ENCODE data around the gene BTBD9. TPM values are rescaled to one million over a fixed set of nuclear protein-coding genes. Genes with fewer than 3 reads are reported as not detected.
A peak's percentile ranks its signal among the peaks of the same experiment; 100 is the strongest.

BTBD9 gene
- total and polyA plus RNA-seq, 2 of the 13 experiments (the other 11 are each of a cell fraction or from before 2014, with no cell fraction given), result 1.2 to 3.0 TPM

DNA sequence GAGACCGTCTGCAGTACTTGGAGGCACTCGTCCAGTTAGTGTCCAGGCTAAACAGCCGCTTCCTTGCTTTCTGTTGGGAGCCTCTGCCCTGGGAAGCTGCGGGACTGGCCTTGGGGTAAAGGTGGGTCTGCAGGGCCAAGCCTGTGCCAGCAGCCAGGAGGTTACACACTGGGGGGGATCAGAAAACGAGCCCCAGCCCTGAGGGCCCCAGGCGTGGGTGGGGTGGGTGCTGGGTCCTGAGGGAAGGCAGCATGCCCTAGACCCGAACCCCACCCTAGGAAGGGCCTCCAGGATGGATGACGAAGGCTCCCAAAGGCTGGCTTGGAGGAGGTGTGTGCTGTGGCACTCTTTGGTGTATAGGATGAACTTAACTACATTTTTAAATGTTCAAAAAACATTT lies 485.0 kb downstream of the BTBD9 start:
- BruUV-seq (replicated peaks), result no TSS peak
- Histone ChIP-seq H3K79me2 (ENCODE audit: insufficient read depth, low read length) (no peaks in the 10 kb centered on the region), H3K36me3 (replicated peaks in 1 of 2; ENCODE audit: control insufficient read depth in 1 of 2, insufficient read depth in 2 of 2, low read length in 2 of 2) (peaks cover 6 to 17% of the 10 kb centered on the region in 2 experiments), H3K9me3 (ENCODE audit: low read length) (no peaks in the 10 kb centered on the region), H3K27me3 (ENCODE audit: control insufficient read depth in 1 of 2, insufficient read depth in 2 of 2, low read length in 2 of 2) (no peaks in the 10 kb centered on the region), H3K4me1 (ENCODE audit: insufficient read depth, low read length) (peaks cover 19% of the 10 kb centered on the region), H3K4me3 (replicated peaks in 1 of 3; ENCODE audit: insufficient read depth in 1 of 3, low read depth in 2 of 3, low read length in 3 of 3) (no peak overlapping the region), H3K4me2 (ENCODE audit: low read depth, low read length) (peak overlapping the region; percentile 2; the same call in 1 of the 2 replicates), H4K20me1 (ENCODE audit: insufficient read depth, low read length) (no peaks in the 10 kb centered on the region), H2AFZ (ENCODE audit: low read length) (no peak overlapping the region), H3K9ac (ENCODE audit: insufficient read depth, low read depth, low read length) (peak overlapping the region; percentile 19; the same call in 1 of the 2 replicates), H3K27ac (ENCODE audit: extremely low read length, insufficient read depth, low read length) (peak overlapping the region; percentile 71)
- FAIRE-seq, result no peak
- ChIA-PET CTCF (ENCODE audit: low intra/inter-chr PET ratio, low total read pairs) (no interaction called here), POLR2A (no interaction called here)
- in situ Hi-C loops (cut with HindIII; ENCODE audit: extremely low pct_ligation_motif_present, low pct_unique_long_range_greater_than_20kb), result no loop called here
- intact Hi-C loops (cut with micrococcal nuclease; ENCODE audit: unreplicated experiment), result no loop called here
- WGBS (ENCODE audit: low lambda C conversion rate), result 88% methylated on average over 8 of the region's 8 CpGs
- no peak for DNase-seq (ENCODE audit: low spot score)
- 0 out of 2 replicates have a peak, but pooled peaks have one; percentile 10 for TF ChIP-seq ZNF441 (CRISPR knock-in tag; IDR thresholded peaks at IDR 0.05; ENCODE audit: borderline replicate concordance)
- TF ChIP-seq MTA1 (CRISPR knock-in tag; IDR thresholded peaks at IDR 0.05; ENCODE audit: borderline replicate concordance), result peak; percentile 17; the same call in 1 of the 2 replicates
- no peak for TF ChIP-seq RBM39 (IDR thresholded peaks at IDR 0.05; ENCODE audit: low read depth, low read length, poor library complexity, severe bottlenecking)
- TF ChIP-seq, protein P1, sequence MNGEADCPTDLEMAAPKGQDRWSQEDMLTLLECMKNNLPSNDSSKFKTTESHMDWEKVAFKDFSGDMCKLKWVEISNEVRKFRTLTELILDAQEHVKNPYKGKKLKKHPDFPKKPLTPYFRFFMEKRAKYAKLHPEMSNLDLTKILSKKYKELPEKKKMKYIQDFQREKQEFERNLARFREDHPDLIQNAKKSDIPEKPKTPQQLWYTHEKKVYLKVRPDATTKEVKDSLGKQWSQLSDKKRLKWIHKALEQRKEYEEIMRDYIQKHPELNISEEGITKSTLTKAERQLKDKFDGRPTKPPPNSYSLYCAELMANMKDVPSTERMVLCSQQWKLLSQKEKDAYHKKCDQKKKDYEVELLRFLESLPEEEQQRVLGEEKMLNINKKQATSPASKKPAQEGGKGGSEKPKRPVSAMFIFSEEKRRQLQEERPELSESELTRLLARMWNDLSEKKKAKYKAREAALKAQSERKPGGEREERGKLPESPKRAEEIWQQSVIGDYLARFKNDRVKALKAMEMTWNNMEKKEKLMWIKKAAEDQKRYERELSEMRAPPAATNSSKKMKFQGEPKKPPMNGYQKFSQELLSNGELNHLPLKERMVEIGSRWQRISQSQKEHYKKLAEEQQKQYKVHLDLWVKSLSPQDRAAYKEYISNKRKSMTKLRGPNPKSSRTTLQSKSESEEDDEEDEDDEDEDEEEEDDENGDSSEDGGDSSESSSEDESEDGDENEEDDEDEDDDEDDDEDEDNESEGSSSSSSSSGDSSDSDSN (CRISPR knock-in tag; IDR thresholded peaks at IDR 0.05), result 0 out of 2 replicates have a peak, but pooled peaks have one; percentile 5
- TF ChIP-seq NRL (CRISPR knock-in tag; IDR thresholded peaks at IDR 0.05; ENCODE audit: borderline replicate concordance), result 0 out of 2 replicates have a peak, but pooled peaks have one; percentile 61
- no peak for TF ChIP-seq ZNF451 (CRISPR knock-in tag; IDR thresholded peaks at IDR 0.05)
- peak; percentile 31 for ATAC-seq
